Activated CD8-positive, alpha-beta memory T cell treated with anti-CD3 and anti-CD28 coated beads, Interleukin-2, amount 50 U/mL, for 4 hours (primary cell): Measurements from ENCODE around the gene SREBF2.
"Not testable (repeated sequence)": the region's sequence is repeated elsewhere in the genome, so short reads cannot be mapped to it uniquely, and the experiment has no call there.

Experiments
- DNase-seq: peaks from one replicate; pipeline ENCODE4 v3.0.0-alpha.2; 2020

The SREBF2 gene

GRCh38 chr22:41842996-41843970 is 10.4 kb downstream of the SREBF2 start:
- no peak for DNase-seq

- DNase-seq, result no peak
Observed at GRCh38 chr22:41844036-41844435, 11.1 kb downstream of the SREBF2 start.

- no peak for DNase-seq
Observed at GRCh38 chr22:41844513-41844912, 11.6 kb downstream of the SREBF2 start.

- DNase-seq, result no peak
Observed at GRCh38 chr22:41845380-41846267, 12.7 kb downstream of the SREBF2 start.

GRCh38 chr22:41846268-41846987 is 13.5 kb downstream of the SREBF2 start:
- DNase-seq, result no peak

GRCh38 chr22:41847300-41847699 is 14.4 kb downstream of the SREBF2 start:
- DNase-seq, result no peak

- no peak for DNase-seq
Observed at GRCh38 chr22:41848468-41848867, 15.6 kb downstream of the SREBF2 start.

GRCh38 chr22:41856469-41856868 is 23.6 kb downstream of the SREBF2 start:
- DNase-seq, result no peak

GRCh38 chr22:41857155-41857859 is 24.4 kb downstream of the SREBF2 start:
- peak; percentile 74 for DNase-seq

- no peak for DNase-seq
Observed at GRCh38 chr22:41857860-41858199, 24.9 kb downstream of the SREBF2 start.

- DNase-seq, result peak; percentile 48
Observed at GRCh38 chr22:41862160-41862529, 29.2 kb downstream of the SREBF2 start.

GRCh38 chr22:41862530-41863266 is 29.8 kb downstream of the SREBF2 start:
- DNase-seq, result peak; percentile 42

- no peak for DNase-seq
Observed at GRCh38 chr22:41863472-41863871, 30.6 kb downstream of the SREBF2 start.

GRCh38 chr22:41868556-41868955 is 35.7 kb downstream of the SREBF2 start:
- DNase-seq, result no peak

GRCh38 chr22:41870081-41870480 is 37.2 kb downstream of the SREBF2 start:
- not testable (repeated sequence) for DNase-seq

GRCh38 chr22:41870786-41871185 is 37.9 kb downstream of the SREBF2 start:
- no peak for DNase-seq

- DNase-seq, result no peak
Observed at GRCh38 chr22:41873391-41873790, 40.5 kb downstream of the SREBF2 start.

- DNase-seq, result no peak
Observed at GRCh38 chr22:41874090-41874489, 41.2 kb downstream of the SREBF2 start.

- DNase-seq, result no peak
Observed at GRCh38 chr22:41875531-41876270, 42.8 kb downstream of the SREBF2 start.

- no peak for DNase-seq
Observed at GRCh38 chr22:41876275-41876674, 43.4 kb downstream of the SREBF2 start.

- no peak for DNase-seq
Observed at GRCh38 chr22:41876675-41877074, 43.8 kb downstream of the SREBF2 start.
